GM10248 (cell line): Measurements from ENCODE around the gene FBXO36.

Experiments used
- CTCF ChIA-PET: fragments of 300-600 bp; sonication (Branson Sonifier 250); formaldehyde crosslinking; extraction: SDS; loops from one replicate; lab custom pipeline; 2021; ENCODE audit warnings: antibody characterized with exemption; lab: Yijun Ruan, JAX
- POLR2A ChIA-PET: fragments of 350-650 bp; sonication (Branson Sonifier 250); formaldehyde crosslinking; extraction: SDS; loops from one replicate; lab custom pipeline; 2020; ENCODE audit warnings: antibody characterized with exemption; lab: Yijun Ruan, JAX
- DNase-seq: peaks from one replicate; pipeline ENCODE4 v3.0.0; 2012; ENCODE audit errors: extremely low spot score
- TF ChIP-seq, protein P1 (sequence below): IDR thresholded peaks from 2 replicates; pipeline ENCODE4 v1.5.1; 2012; ENCODE audit warnings: mild to moderate bottlenecking, low read depth; ENCODE audit errors: extremely low read depth, missing control alignments, control extremely low read depth

FBXO36 gene

DNA sequence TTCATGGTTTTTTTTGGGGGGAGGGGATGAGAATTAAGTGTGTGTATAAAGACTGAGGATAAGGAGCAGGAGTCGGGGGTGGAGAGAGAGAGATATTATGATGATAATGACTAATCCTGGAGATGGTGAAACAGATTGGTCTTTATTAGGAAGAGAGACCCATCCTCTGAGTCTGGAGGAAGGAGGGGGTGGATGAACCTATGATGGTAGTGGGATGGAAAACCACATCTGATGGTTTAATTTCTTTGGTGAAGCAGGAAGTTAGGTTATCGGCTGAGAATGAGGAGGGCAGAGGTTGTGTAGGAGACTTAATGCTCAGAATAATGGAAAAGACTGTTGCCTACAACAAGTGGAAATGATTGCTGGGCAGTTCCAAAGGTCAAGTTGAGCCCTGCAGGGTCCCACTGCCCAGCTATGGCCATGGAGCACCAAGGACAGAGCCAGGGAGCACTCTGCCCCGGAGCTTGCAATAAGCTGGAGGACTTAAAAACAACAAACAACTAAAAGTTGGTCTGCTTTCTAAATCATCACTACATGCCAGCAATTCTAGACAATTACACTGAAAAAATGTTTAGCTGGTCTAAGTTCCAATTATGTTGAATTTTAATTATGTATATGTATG, 138.5 kb downstream of the FBXO36 start:
- ChIA-PET CTCF (interaction anchor here (1.2 to 2.7 kb wide), 5 partner anchors 7 to 98 kb away, joined by 3 to 16 read pairs (median 6); partner anchors contain the start of gene SLC16A14), POLR2A (no interaction called here)
- TF ChIP-seq, protein P1, sequence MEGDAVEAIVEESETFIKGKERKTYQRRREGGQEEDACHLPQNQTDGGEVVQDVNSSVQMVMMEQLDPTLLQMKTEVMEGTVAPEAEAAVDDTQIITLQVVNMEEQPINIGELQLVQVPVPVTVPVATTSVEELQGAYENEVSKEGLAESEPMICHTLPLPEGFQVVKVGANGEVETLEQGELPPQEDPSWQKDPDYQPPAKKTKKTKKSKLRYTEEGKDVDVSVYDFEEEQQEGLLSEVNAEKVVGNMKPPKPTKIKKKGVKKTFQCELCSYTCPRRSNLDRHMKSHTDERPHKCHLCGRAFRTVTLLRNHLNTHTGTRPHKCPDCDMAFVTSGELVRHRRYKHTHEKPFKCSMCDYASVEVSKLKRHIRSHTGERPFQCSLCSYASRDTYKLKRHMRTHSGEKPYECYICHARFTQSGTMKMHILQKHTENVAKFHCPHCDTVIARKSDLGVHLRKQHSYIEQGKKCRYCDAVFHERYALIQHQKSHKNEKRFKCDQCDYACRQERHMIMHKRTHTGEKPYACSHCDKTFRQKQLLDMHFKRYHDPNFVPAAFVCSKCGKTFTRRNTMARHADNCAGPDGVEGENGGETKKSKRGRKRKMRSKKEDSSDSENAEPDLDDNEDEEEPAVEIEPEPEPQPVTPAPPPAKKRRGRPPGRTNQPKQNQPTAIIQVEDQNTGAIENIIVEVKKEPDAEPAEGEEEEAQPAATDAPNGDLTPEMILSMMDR, result no peak

More for the DNA sequence above, 138.5 kb downstream of the FBXO36 start:
- DNase-seq, result no peak
